DMS53 treated with DMSO at 0.1 percent for 48 hours (cell line): ENCODE data around the gene LIPF.
"Not testable (repeated sequence)": the region's sequence is repeated elsewhere in the genome, so short reads cannot be mapped to it uniquely, and the experiment has no call there.

Experiments
- DNase-seq: peaks from one replicate; lab custom pipeline; 2025; ENCODE audit not compliant: unreplicated experiment; lab: John Stamatoyannopoulos, UW

LIPF gene

GRCh38 chr10:88664142-88664541 is at the start of gene LIPF:
LIPF (plus strand) TSS chr10:88664442; CDS start chr10:88667298, 2,856 bp downstream.
- DNase-seq = no peak

- no peak for DNase-seq
Observed at GRCh38 chr10:88616250-88616977, 47.8 kb upstream of the LIPF start.

GRCh38 chr10:88617772-88618300 is 46.4 kb upstream of the LIPF start:
- DNase-seq = no peak

GRCh38 chr10:88618496-88618895 is 45.7 kb upstream of the LIPF start:
- DNase-seq = no peak

GRCh38 chr10:88620441-88620840 is 43.8 kb upstream of the LIPF start:
- DNase-seq = no peak

- no peak for DNase-seq
Observed at GRCh38 chr10:88623835-88624234, 40.4 kb upstream of the LIPF start.

- no peak for DNase-seq
Observed at GRCh38 chr10:88624840-88625239, 39.4 kb upstream of the LIPF start.

GRCh38 chr10:88640186-88640585 is 24.1 kb upstream of the LIPF start:
- no peak for DNase-seq

- no peak for DNase-seq
Observed at GRCh38 chr10:88642209-88642608, 22.0 kb upstream of the LIPF start.

GRCh38 chr10:88642963-88643362 is 21.3 kb upstream of the LIPF start:
- no peak for DNase-seq

GRCh38 chr10:88647061-88647615 is 17.1 kb upstream of the LIPF start:
- no peak for DNase-seq

- no peak for DNase-seq
Observed at GRCh38 chr10:88651101-88651551, 13.1 kb upstream of the LIPF start.

GRCh38 chr10:88652616-88653015 is 11.6 kb upstream of the LIPF start:
- no peak for DNase-seq

- DNase-seq = no peak
Observed at GRCh38 chr10:88657901-88658300, 6.3 kb upstream of the LIPF start.

GRCh38 chr10:88659725-88660597 is 4.3 kb upstream of the LIPF start:
- DNase-seq = no peak

GRCh38 chr10:88660598-88660884 is 3.7 kb upstream of the LIPF start:
- no peak for DNase-seq

GRCh38 chr10:88661018-88661417 is 3.2 kb upstream of the LIPF start:
- peak; percentile 56 for DNase-seq

GRCh38 chr10:88661577-88661976 is 2.7 kb upstream of the LIPF start:
- DNase-seq = no peak

- not testable (repeated sequence) for DNase-seq
Observed at GRCh38 chr10:88663153-88663552, 1.1 kb upstream of the LIPF start.

GRCh38 chr10:88668465-88668864 is 4.2 kb downstream of the LIPF start:
- DNase-seq = no peak

GRCh38 chr10:88670497-88670896 is 6.3 kb downstream of the LIPF start:
- DNase-seq = no peak

- peak; percentile 20 for DNase-seq
Observed at GRCh38 chr10:88672041-88672440, 7.8 kb downstream of the LIPF start.
